ENCODE results near the gene JAG1. TPM values are rescaled to one million over a fixed set of nuclear protein-coding genes. Genes with fewer than 3 reads are reported as not detected.

Gene JAG1
- total and polyA plus RNA-seq, 9 of the 15 experiments (the other 6 are each of a cell fraction or from before 2014, with no cell fraction given) = 0.04 to 0.40 (median 0.07) TPM

DNA sequence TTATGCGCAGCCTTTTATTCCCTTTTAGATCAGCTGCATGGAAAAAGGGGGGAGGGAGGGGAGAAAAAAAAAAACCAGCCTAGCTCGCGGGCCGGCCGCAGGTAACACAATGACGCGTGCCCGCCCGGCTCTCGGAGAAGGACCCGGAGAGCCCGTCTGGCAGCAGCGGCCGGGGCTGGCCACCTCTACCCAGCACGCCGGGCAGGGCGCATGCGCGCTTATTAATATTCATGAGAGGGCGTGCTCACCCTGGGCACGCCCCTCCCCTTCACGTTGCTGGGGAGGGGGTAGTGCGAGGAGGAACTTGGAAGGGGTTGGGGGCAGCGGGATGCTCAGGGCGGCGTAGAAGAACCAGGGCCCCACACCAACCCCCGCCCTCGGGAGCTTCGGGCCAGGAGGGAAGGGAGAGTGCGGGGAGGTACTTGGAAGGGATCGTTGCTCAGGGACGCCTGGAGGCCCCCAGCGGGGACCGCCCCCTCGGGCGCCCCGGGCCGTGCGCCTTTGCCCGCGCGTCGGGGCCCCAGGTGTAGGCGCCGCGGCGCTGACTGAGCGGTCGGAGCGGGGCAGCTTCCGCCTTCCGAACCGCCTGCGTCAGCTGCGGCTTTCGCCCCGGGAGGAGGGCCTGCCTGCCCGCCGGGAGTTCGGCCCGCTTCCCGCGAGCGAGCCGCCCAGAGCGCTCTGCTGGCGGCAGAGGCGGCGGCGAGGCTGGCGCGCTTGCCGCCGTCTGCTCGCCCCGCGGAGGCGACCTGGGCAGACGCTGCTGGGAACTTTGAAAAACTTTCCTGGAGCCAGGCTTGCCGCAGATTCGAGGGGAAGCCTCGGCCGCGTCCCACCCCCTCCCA is at the start of gene JAG1 (continued):
- TF ChIP-seq, protein P1, sequence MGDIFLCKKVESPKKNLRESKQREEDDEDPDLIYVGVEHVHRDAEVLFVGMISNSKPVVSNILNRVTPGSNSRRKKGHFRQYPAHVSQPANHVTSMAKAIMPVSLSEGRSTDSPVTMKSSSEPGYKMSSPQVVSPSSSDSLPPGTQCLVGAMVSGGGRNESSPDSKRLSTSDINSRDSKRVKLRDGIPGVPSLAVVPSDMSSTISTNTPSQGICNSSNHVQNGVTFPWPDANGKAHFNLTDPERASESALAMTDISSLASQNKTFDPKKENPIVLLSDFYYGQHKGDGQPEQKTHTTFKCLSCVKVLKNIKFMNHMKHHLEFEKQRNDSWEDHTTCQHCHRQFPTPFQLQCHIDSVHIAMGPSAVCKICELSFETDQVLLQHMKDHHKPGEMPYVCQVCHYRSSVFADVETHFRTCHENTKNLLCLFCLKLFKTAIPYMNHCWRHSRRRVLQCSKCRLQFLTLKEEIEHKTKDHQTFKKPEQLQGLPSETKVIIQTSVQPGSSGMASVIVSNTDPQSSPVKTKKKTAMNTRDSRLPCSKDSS (IDR thresholded peaks at IDR 0.05; ENCODE audit: low read depth, partially characterized antibody) = no peak
- TF ChIP-seq, protein P2, sequence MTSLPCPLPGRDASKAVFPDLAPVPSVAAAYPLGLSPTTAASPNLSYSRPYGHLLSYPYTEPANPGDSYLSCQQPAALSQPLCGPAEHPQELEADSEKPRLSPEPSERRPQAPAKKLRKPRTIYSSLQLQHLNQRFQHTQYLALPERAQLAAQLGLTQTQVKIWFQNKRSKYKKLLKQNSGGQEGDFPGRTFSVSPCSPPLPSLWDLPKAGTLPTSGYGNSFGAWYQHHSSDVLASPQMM (CRISPR knock-in tag; IDR thresholded peaks at IDR 0.05) = no peak
- TF ChIP-seq ZNF75A (CRISPR knock-in tag; IDR thresholded peaks at IDR 0.05) = no peak
- TF ChIP-seq ETS1 (conservative IDR thresholded peaks at IDR 0.05; ENCODE audit: control insufficient read depth, low read depth, low read length) = no peak
- TF ChIP-seq CBX1 (IDR thresholded peaks at IDR 0.05; ENCODE audit: low read depth) = no peak
- TF ChIP-seq MEF2D (tag; conservative IDR thresholded peaks at IDR 0.05; ENCODE audit: low read depth) = no peak
- no peak for TF ChIP-seq ZNF512 (tag; IDR thresholded peaks at IDR 0.05)
- no peak for TF ChIP-seq POLR2AphosphoS5 (IDR thresholded peaks at IDR 0.05; ENCODE audit: control insufficient read depth, insufficient read depth, low read depth, low read length)
- no peak for TF ChIP-seq CHCHD3 (CRISPR knock-in tag; IDR thresholded peaks at IDR 0.05)
- TF ChIP-seq MAZ (CRISPR knock-in tag; conservative IDR thresholded peaks at IDR 0.05 in 1 of 2, IDR thresholded peaks at IDR 0.05 in 1 of 2) = peak in 1 of 2 experiments; percentile 49; a peak in 2 of 4 replicates
- no peak for TF ChIP-seq RFX5 (IDR thresholded peaks at IDR 0.05; ENCODE audit: low read depth, low read length)
- TF ChIP-seq NFE2 (IDR thresholded peaks at IDR 0.05; ENCODE audit: low read depth) = no peak
- no peak for TF ChIP-seq SMAD1 (IDR thresholded peaks at IDR 0.05; ENCODE audit: low read depth, low read length, partially characterized antibody)
- TF ChIP-seq, protein P3, sequence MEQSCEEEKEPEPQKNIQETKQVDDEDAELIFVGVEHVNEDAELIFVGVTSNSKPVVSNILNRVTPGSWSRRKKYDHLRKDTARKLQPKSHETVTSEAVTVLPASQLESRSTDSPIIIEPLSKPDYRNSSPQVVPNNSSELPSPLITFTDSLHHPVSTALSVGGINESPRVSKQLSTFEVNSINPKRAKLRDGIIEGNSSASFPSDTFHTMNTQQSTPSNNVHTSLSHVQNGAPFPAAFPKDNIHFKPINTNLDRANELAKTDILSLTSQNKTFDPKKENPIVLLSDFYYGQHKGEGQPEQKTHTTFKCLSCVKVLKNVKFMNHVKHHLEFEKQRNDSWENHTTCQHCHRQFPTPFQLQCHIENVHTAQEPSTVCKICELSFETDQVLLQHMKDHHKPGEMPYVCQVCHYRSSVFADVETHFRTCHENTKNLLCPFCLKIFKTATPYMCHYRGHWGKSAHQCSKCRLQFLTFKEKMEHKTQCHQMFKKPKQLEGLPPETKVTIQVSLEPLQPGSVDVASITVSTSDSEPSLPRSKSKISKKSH (CRISPR knock-in tag; IDR thresholded peaks at IDR 0.05) = no peak
- no peak for TF ChIP-seq MBD1 (CRISPR knock-in tag; IDR thresholded peaks at IDR 0.05)
- TF ChIP-seq, protein P4, sequence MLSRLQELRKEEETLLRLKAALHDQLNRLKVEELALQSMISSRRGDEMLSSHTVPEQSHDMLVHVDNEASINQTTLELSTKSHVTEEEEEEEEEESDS (CRISPR knock-in tag; IDR thresholded peaks at IDR 0.05) = no peak
- TF ChIP-seq PHF20 (IDR thresholded peaks at IDR 0.05; ENCODE audit: partially characterized antibody) = no peak
- TF ChIP-seq, protein P5, sequence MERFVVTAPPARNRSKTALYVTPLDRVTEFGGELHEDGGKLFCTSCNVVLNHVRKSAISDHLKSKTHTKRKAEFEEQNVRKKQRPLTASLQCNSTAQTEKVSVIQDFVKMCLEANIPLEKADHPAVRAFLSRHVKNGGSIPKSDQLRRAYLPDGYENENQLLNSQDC (CRISPR knock-in tag; IDR thresholded peaks at IDR 0.05) = no peak

Data from K562 (cell line).